NCI-H146 treated with DMSO at 0.1 percent for 48 hours (cell line): ENCODE data around the gene ARCN1.
"Not testable (repeated sequence)": the region's sequence is repeated elsewhere in the genome, so short reads cannot be mapped to it uniquely, and the experiment has no call there.

Experiments
- DNase-seq: peaks from one replicate; lab custom pipeline; 2025; ENCODE audit not compliant: unreplicated experiment; lab: John Stamatoyannopoulos, UW

Gene ARCN1

DNA sequence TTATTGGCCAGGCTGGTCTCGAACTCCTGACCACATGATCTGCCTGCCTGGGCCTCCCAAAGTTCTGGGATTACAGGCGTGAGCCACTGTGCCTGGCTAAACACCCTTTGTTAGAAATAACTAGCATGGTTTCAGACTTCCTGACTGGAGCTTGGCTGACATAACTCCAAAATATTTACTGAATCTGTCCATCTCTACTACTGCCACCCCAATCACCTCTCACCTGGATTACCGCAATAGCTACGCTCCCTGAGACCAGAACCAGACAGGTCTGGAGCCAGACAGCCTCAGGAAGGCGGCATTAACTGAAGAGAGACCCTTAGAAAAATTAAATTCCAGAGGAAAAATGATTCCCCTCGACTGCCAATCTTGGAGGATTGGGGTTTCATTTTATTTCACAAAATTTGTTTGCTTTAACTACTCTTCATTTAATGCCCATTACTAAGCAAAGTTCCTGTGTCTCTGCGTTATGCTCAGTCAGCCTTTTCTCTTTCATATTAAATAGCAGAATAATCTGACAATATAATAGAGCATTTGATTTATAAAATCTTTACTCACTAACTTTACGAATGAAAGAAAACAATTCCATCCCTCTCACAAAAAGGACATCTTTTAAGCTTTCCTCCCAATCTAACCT, 28.1 kb upstream of the ARCN1 start:
- DNase-seq, result no peak

DNA sequence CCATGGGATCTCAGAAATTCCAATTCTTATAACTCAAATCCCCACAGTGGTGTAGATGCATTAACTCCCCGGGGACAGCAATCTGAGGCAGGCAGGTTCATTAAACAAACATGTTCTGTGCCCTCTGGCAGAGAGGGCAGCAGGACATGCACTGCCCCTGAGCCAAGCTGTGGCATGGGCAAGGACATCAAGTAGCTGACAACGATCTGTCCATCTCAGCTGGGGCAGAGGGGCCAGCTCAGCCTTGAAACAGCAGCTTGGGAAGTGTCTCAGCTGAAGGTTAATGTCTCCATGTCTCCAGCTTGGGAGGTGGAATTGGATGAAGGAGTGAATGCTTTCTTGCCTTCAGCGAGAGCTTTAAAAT, 27.6 kb upstream of the ARCN1 start:
- DNase-seq, result no peak

- no peak for DNase-seq
These were observed 26.7 kb upstream of the ARCN1 start for GRCh38 chr11:118545533-118545932.

GRCh38 chr11:118547132-118547531, 25.1 kb upstream of the ARCN1 start:
- DNase-seq, result no peak

GRCh38 chr11:118552341-118552740, 19.9 kb upstream of the ARCN1 start:
- DNase-seq, result no peak

DNA sequence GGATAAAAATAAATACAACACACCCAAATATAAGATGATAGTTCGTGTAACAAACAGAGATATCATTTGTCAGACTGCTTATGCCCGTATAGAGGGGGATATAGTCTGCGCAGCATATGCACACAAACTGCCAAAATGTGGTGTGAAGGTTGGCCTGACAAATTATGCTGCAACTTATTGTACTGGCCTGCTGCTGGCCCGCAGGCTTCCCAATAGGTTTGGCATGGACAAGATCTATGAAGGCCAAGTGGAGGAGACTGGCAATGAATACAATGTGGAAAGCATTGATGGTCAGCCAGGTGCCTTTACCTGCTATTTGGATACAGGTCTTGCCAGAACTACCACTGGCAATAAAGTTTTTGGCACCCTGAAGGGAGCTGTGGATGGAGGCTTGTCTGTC, 11.4 kb upstream of the ARCN1 start:
- no peak for DNase-seq

- DNase-seq, result no peak
These were observed 7.2 kb upstream of the ARCN1 start for GRCh38 chr11:118565051-118565450.

GRCh38 chr11:118569670-118570069, 2.5 kb upstream of the ARCN1 start:
- DNase-seq, result no peak

DNA sequence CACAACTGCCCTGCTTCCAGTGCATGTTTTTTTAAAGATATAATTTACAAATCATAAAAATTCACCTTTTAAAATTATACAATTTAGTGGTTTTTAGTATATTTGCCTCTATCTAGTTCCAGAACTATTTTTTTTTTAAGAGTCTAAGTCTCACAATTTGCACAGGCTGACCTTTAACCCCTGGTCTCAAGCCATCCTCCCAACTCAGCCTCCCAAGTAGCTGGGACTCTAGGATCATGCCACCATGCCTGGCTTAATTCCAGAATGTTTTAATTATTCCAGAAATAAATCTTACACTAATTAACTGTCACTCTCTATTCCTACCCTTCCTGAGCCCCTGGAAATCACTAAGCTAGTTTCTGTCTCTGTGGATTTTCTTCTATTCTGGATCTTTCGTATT, 1.4 kb upstream of the ARCN1 start:
- no peak for DNase-seq

DNA sequence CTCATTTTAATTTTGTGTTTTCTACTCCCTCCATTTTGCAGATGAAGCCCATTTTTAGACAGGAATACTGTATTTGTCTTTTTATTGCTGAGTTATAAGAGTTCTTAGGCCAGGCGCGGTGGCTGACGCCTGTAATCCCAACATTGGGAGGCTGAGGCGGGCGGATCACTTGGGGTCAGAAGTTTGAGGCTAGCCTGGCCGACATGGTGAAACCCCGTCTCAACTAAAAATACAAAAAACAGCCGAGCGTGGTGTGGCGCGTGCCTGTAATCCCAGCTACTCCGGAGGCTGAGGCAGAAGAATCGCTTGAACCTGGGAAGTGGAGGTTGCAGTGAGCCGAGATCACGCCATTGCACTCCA, 528 bp upstream of the ARCN1 start:
- not testable (repeated sequence) for DNase-seq

DNA sequence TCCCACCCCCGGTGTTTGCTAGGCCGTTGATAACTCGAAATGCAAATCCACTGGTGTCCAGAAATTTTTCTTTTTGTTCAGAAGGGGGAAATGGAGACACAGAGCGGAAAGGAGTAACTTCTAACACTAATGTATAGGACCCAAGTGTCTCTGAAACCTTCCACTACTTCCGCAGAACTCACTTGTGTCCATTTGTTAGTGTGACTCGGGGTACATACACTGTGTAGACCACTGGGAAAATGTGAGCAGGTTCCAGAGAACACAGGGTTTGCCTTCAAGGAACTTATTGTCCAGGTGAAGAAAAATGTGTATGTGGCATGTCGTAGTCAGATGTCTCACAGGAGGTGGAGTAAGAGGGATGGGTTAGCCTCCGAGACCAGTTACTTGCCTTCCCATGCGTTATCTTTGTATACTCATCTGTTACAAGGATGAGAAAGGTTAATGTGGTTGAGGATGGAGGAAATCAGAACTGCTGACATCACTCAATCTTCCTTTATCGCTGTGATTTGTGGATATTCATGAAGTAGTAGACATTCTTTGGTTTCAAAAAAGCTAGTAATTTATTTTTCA, 857 bp downstream of the ARCN1 start:
- DNase-seq, result no peak

- DNase-seq, result no peak
These were observed 2.4 kb downstream of the ARCN1 start for GRCh38 chr11:118574636-118575035.

GRCh38 chr11:118577995-118578394, 5.8 kb downstream of the ARCN1 start:
- not testable (repeated sequence) for DNase-seq

- peak; percentile 26 for DNase-seq
These were observed 8.8 kb downstream of the ARCN1 start for GRCh38 chr11:118581057-118581456.

DNA sequence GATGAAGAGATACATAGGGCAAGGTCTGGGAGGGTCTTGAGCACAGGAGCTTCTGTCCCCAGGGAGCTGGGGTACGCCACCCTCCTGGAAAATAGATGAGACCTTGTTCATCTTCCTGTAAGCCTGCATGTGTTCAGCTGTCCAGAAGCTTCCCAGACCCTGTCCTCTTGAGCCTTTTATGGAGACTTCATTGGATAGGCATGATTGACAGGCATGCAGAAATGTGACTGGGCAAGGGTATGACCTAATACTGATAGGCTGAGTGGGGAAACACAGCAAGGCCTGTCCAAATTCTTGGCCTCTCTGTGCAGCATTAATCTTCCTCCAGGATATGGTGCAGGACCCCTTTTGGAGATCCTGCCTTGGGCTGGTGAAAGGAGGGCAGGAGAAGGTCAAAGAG, 15.7 kb downstream of the ARCN1 start:
- DNase-seq, result no peak

DNA sequence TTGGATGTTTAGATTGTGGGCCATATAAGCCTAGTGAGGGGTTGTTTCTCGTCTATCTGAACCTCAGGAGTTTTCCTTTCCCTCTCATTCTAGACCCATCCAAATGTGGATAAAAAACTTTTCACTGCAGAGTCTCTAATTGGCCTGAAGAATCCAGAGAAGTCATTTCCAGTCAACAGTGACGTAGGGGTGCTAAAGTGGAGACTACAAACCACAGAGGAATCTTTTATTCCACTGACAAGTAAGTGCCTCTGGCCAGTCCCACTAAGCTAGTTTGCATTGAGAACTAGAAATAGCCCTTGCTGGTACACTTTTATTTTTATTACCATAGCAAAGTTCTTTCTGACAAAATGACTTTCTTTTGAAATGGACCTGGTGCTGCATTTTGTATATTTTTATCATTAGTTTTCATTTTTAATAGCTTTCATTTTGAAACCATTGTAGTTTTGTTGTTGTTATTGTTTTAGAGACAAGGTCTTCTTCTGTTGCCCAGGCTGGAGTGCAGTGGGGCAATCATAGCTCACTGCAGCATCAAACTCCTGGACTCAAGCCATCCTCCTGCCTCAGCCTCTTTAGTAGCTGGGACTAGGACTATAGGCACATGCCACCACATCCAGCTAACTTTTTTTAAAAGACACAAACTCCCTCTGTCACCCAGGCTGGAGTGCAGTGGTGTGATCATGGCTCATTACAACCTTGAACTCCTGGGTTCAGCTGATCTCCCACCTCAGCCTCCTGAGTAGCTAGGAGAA, 20.6 kb downstream of the ARCN1 start:
- DNase-seq, result no peak

- DNase-seq, result not testable (repeated sequence)
These were observed 22.8 kb downstream of the ARCN1 start for GRCh38 chr11:118594984-118595383.

- DNase-seq, result no peak
These were observed 24.3 kb downstream of the ARCN1 start for GRCh38 chr11:118596224-118597146.

- DNase-seq, result no peak
These were observed 25.3 kb downstream of the ARCN1 start for GRCh38 chr11:118597556-118597955.

DNA sequence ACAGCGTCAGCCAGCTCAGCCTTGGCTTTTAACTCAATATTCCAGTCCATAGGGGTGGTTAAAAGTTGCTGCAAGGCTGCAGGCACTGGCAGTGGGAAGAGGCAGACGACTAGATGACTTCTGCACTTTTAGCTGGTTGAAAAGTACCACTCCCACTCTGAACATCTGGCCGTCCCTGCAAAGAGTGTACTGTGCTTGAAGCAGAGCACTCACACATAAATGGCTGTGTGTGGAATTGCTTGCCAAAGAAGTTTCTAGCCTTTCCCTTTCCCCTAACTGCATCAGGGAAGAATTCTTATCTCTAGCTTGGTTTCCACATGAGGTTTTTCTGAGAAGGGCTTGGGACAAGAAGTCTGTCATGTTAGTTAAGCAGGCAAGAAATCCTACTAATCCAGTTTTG, 30.1 kb downstream of the ARCN1 start:
- no peak for DNase-seq

- not testable (repeated sequence) for DNase-seq
These were observed 31.5 kb downstream of the ARCN1 start for GRCh38 chr11:118603709-118604108.

DNA sequence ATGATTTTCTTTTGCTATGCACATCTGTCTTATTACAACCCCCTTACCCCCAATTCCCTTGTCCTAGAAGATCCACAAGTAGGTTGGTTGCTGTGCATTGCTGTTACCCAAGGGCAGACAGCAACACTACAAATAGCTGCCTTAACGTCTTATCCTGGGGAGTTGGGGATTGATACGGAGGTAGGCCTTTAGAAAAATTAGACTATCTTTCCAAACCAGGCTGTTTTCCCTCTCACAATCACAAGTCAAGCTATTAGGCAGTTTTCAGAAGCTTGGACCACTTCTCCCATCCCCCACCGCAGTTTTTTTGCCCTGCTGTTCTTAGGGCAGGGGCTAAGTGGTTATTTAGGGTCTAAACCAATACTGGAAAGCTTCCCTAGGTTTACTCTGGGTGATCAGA, 32.4 kb downstream of the ARCN1 start:
- DNase-seq, result no peak
